Type B pancreatic cell (in vitro differentiated cells): Measurements from ENCODE around the gene SNX25. TPM values are rescaled to one million over a fixed set of nuclear protein-coding genes. Genes with fewer than 3 reads are reported as not detected.
"Not testable (repeated sequence)": the region's sequence is repeated elsewhere in the genome, so short reads cannot be mapped to it uniquely, and the experiment has no call there.

Experiments used
- DNase-seq: peaks from one replicate; pipeline ENCODE4 v3.0.0; 2021; ENCODE audit warnings: mixed read lengths; ENCODE audit not compliant: unreplicated experiment; ENCODE audit errors: extremely low spot score
- H3K27ac Mint-ChIP-seq: 2 replicates; pipeline ENCODE4 v1.8.0; 2021; ENCODE audit warnings: mild to moderate bottlenecking, mixed read lengths
- H3K27me3 Mint-ChIP-seq: 2 replicates; pipeline ENCODE4 v1.8.0; 2021; ENCODE audit warnings: mixed read lengths
- H3K36me3 Mint-ChIP-seq: 2 replicates; pipeline ENCODE4 v1.8.0; 2021; ENCODE audit warnings: mixed read lengths
- H3K4me1 Mint-ChIP-seq: one replicate; pipeline ENCODE4 v1.8.0; 2021; ENCODE audit warnings: mixed read lengths; ENCODE audit not compliant: unreplicated experiment
- H3K4me3 Mint-ChIP-seq: 2 replicates; pipeline ENCODE4 v1.8.0; 2021; ENCODE audit warnings: mild to moderate bottlenecking, mixed read lengths
- H3K9me3 Mint-ChIP-seq: 2 replicates; pipeline ENCODE4 v1.8.0; 2021; ENCODE audit warnings: mixed read lengths
- CTCF ChIP-seq: fragments of 200-600 bp; sonication (generic); conservative IDR thresholded peaks from 2 replicates; pipeline ENCODE4 v1.5.0; 2021; ENCODE audit warnings: antibody characterized with exemption, mild to moderate bottlenecking
- total RNA-seq: library from RNA; stranded (reverse); gene quantifications from 2 replicates; pipeline ENCODE4 v1.2.1, GENCODE V29; 2021; ENCODE audit warnings: low replicate concordance

Gene SNX25
- total RNA-seq, 1 donor from 2014 or later = 11.2 TPM

GRCh38 chr4:185312699-185313098 lies 103.3 kb downstream of the SNX25 start:
- H3K4me1 Mint-ChIP-seq = no peaks in the 10 kb centered on the region
- TF ChIP-seq CTCF = no peak
- H3K27me3 Mint-ChIP-seq = no peaks in the 10 kb centered on the region
- no peak overlapping the region for H3K4me3 Mint-ChIP-seq
- no peaks in the 10 kb centered on the region for H3K9me3 Mint-ChIP-seq
- no peak for DNase-seq
- peaks cover 31% of the 10 kb centered on the region for H3K36me3 Mint-ChIP-seq
- H3K27ac Mint-ChIP-seq = no peak overlapping the region

GRCh38 chr4:185317462-185317861 lies 108.1 kb downstream of the SNX25 start:
- not testable (repeated sequence) for H3K27me3 Mint-ChIP-seq, H3K4me1 Mint-ChIP-seq, DNase-seq, H3K27ac Mint-ChIP-seq, H3K9me3 Mint-ChIP-seq, H3K4me3 Mint-ChIP-seq
- peaks cover 38% of the 10 kb centered on the region for H3K36me3 Mint-ChIP-seq

- Mint-ChIP-seq H3K9me3 (no peaks in the 10 kb centered on the region), H3K36me3 (peaks cover 37% of the 10 kb centered on the region), H3K4me1 (no peaks in the 10 kb centered on the region), H3K27ac (no peak overlapping the region), H3K4me3 (no peak overlapping the region), H3K27me3 (no peaks in the 10 kb centered on the region)
- TF ChIP-seq CTCF = no peak
- no peak for DNase-seq
These were observed 108.5 kb downstream of the SNX25 start for GRCh38 chr4:185317880-185318279.

GRCh38 chr4:185318679-185319078 lies 109.3 kb downstream of the SNX25 start:
- Mint-ChIP-seq H3K27me3 (no peaks in the 10 kb centered on the region), H3K27ac (peak overlapping the region; percentile 11), H3K9me3 (no peaks in the 10 kb centered on the region), H3K4me3 (no peak overlapping the region), H3K4me1 (no peaks in the 10 kb centered on the region), H3K36me3 (peaks cover 30% of the 10 kb centered on the region)
- no peak for DNase-seq
- TF ChIP-seq CTCF = no peak

- no peak for DNase-seq
- TF ChIP-seq CTCF = no peak
- H3K27me3 Mint-ChIP-seq = no peaks in the 10 kb centered on the region
- H3K36me3 Mint-ChIP-seq = peaks cover 16% of the 10 kb centered on the region
- no peak overlapping the region for H3K27ac Mint-ChIP-seq
- no peak overlapping the region for H3K4me3 Mint-ChIP-seq
- no peaks in the 10 kb centered on the region for H3K9me3 Mint-ChIP-seq
- no peaks in the 10 kb centered on the region for H3K4me1 Mint-ChIP-seq
These were observed 113.4 kb downstream of the SNX25 start for GRCh38 chr4:185322803-185323202.

GRCh38 chr4:185323606-185324005 lies 114.2 kb downstream of the SNX25 start:
- no peak overlapping the region for H3K27ac Mint-ChIP-seq
- peaks cover 20% of the 10 kb centered on the region for H3K36me3 Mint-ChIP-seq
- no peaks in the 10 kb centered on the region for H3K27me3 Mint-ChIP-seq
- no peak for DNase-seq
- TF ChIP-seq CTCF = no peak
- H3K9me3 Mint-ChIP-seq = peaks cover 5% of the 10 kb centered on the region
- no peak overlapping the region for H3K4me3 Mint-ChIP-seq
- no peaks in the 10 kb centered on the region for H3K4me1 Mint-ChIP-seq

- peaks cover 27% of the 10 kb centered on the region for H3K36me3 Mint-ChIP-seq
These were observed 115.0 kb downstream of the SNX25 start for GRCh38 chr4:185324361-185324760.

GRCh38 chr4:185325721-185326120 lies 116.3 kb downstream of the SNX25 start:
- peaks cover 22% of the 10 kb centered on the region for H3K9me3 Mint-ChIP-seq
- not testable (repeated sequence) for DNase-seq

More at GRCh38 chr4:185324361-185324760, 115.0 kb downstream of the SNX25 start:
- not testable (repeated sequence) for H3K4me3 Mint-ChIP-seq, H3K4me1 Mint-ChIP-seq, H3K27ac Mint-ChIP-seq, H3K27me3 Mint-ChIP-seq, DNase-seq
- peaks cover 12% of the 10 kb centered on the region for H3K9me3 Mint-ChIP-seq

More at GRCh38 chr4:185325721-185326120, 116.3 kb downstream of the SNX25 start:
- Mint-ChIP-seq H3K27ac (peak overlapping the region; percentile 11), H3K36me3 (peaks cover 30% of the 10 kb centered on the region)
- H3K27me3 Mint-ChIP-seq, H3K4me3 Mint-ChIP-seq, H3K4me1 Mint-ChIP-seq: not testable (repeated sequence)
